Parathyroid adenoma (tissue), 2 donors: ENCODE measurements around the gene SUN1.
"Not testable (repeated sequence)": the region's sequence is repeated elsewhere in the genome, so short reads cannot be mapped to it uniquely, and the experiment has no call there.

ENCODE experiments used
- H2AFZ ChIP-seq: fragments of 300-600 bp; sonication (generic); one replicate; pipeline ENCODE4 v1.7.0; 2017; ENCODE audit warnings: antibody characterized with exemption, mild to moderate bottlenecking
- H3K27ac ChIP-seq: fragments of 300-600 bp; sonication (generic); one replicate; pipeline ENCODE4 v1.7.0; 2017
- H3K27me3 ChIP-seq: fragments of 300-600 bp; sonication (generic); one replicate; pipeline ENCODE4 v1.7.0; 2017; ENCODE audit warnings: low read length; ENCODE audit not compliant: control insufficient read depth, insufficient read depth
- H3K36me3 ChIP-seq: fragments of 300-600 bp; sonication (generic); one replicate; pipeline ENCODE4 v1.7.0; 2017; ENCODE audit warnings: low read length; ENCODE audit not compliant: control insufficient read depth, insufficient read depth
- H3K4me1 ChIP-seq: fragments of 300-600 bp; sonication (generic); one replicate; pipeline ENCODE4 v1.7.0; 2017; ENCODE audit warnings: control low read depth
- H3K4me2 ChIP-seq: fragments of 300-600 bp; sonication (generic); one replicate; pipeline ENCODE4 v1.7.0; 2017; ENCODE audit warnings: low read length
- H3K4me3 ChIP-seq: fragments of 300-600 bp; sonication (generic); one replicate; pipeline ENCODE4 v1.7.0; 2017; ENCODE audit warnings: low read depth, low read length
- H3K79me2 ChIP-seq: fragments of 300-600 bp; sonication (generic); one replicate; pipeline ENCODE4 v1.7.0; 2017; ENCODE audit warnings: control low read depth
- H3K9ac ChIP-seq: fragments of 300-600 bp; sonication (generic); one replicate; pipeline ENCODE4 v1.7.0; 2017; ENCODE audit warnings: mild to moderate bottlenecking
- H3K9me3 ChIP-seq: fragments of 300-600 bp; sonication (generic); one replicate; pipeline ENCODE4 v1.7.0; 2017; ENCODE audit warnings: low read length; ENCODE audit not compliant: control insufficient read depth
- TF ChIP-seq, protein P1 (sequence below): fragments of 300-600 bp; sonication (generic); IDR thresholded peaks from one replicate; pipeline ENCODE4 v1.7.0; 2017; ENCODE audit warnings: antibody characterized with exemption, mild to moderate bottlenecking
- donor health status: primary hyperparathyroidism.

The SUN1 gene

DNA sequence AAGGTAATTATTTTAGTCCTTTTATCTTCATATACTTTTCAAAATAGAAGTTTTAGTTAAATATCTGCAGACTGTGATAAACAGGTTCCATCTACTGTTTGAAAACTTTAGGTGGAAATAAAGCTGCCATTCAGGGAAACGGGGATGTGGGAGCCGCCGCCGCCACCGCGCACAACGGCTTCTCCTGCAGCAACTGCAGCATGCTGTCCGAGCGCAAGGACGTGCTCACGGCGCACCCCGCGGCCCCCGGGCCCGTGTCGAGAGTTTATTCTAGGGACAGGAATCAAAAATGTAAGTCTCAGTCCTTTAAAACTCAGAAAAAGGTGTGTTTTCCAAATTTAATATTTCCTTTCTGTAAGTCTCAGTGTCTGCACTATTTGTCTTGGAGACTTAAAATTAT, 11.0 kb downstream of the SUN1 start:
- H3K9me3 ChIP-seq, result no peaks in the 10 kb centered on the region
- no peak overlapping the region for H3K4me2 ChIP-seq
- peaks cover 52% of the 10 kb centered on the region for H3K79me2 ChIP-seq
- H3K36me3 ChIP-seq, result no peaks in the 10 kb centered on the region
- H3K4me1 ChIP-seq, result no peaks in the 10 kb centered on the region
- H3K4me3 ChIP-seq, result no peak overlapping the region
- no peak overlapping the region for H3K27ac ChIP-seq
- no peaks in the 10 kb centered on the region for H3K27me3 ChIP-seq
- H2AFZ ChIP-seq, result no peak overlapping the region
- TF ChIP-seq, protein P1, sequence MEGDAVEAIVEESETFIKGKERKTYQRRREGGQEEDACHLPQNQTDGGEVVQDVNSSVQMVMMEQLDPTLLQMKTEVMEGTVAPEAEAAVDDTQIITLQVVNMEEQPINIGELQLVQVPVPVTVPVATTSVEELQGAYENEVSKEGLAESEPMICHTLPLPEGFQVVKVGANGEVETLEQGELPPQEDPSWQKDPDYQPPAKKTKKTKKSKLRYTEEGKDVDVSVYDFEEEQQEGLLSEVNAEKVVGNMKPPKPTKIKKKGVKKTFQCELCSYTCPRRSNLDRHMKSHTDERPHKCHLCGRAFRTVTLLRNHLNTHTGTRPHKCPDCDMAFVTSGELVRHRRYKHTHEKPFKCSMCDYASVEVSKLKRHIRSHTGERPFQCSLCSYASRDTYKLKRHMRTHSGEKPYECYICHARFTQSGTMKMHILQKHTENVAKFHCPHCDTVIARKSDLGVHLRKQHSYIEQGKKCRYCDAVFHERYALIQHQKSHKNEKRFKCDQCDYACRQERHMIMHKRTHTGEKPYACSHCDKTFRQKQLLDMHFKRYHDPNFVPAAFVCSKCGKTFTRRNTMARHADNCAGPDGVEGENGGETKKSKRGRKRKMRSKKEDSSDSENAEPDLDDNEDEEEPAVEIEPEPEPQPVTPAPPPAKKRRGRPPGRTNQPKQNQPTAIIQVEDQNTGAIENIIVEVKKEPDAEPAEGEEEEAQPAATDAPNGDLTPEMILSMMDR, result no peak
- no peak overlapping the region for H3K9ac ChIP-seq

DNA sequence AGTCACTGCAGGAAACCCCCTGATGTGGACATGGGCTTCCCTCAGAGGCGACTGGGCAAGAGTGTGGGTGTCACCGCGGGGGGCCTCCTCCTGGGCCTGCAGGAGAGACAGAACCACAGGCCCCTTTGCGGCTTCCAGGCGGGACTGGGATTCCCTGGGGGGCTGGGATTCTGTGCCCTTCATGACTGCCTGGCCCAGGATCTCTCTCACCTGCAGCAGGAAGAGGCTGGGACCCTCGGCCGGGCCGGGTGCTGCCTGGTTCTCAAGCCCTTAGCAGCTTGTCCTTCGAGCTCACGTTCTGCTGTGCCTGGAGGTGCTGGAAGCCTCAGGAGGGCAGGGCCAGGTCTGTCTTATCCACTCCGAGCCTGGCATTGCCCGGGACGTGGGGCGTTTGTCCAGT, 11.8 kb downstream of the SUN1 start:
- Histone ChIP-seq H3K27me3 (no peaks in the 10 kb centered on the region), H3K4me1 (no peaks in the 10 kb centered on the region), H3K36me3 (no peaks in the 10 kb centered on the region), H3K79me2 (peaks cover 46% of the 10 kb centered on the region), H3K9ac (no peak overlapping the region), H3K4me3 (no peak overlapping the region), H3K4me2 (no peak overlapping the region), H2AFZ (no peak overlapping the region), H3K9me3 (no peaks in the 10 kb centered on the region), H3K27ac (no peak overlapping the region)
- TF ChIP-seq, protein P1, result no peak

DNA sequence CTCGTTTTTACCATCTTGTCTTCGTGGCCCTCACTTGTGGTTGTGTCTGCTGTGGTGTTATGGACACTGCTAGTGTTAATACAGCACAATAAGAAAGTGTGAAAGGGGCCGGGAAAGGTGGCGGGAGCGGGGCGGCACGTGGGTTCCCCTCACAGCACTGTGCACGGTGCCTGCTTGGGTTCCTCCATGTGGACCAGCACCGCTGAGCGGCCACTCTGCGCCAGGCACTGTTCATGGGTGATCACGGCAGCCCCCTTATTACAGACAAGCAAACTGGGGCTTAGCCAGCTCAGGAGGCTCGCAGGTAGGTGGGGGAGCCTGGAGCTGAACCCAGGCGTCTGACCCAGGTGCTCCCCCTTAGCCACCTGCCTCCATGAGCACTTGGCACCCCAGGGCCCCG, 12.2 kb downstream of the SUN1 start:
- H3K4me1 ChIP-seq, result no peaks in the 10 kb centered on the region
- no peaks in the 10 kb centered on the region for H3K27me3 ChIP-seq
- H3K9me3 ChIP-seq, result no peaks in the 10 kb centered on the region
- H3K36me3 ChIP-seq, result no peaks in the 10 kb centered on the region
- H3K9ac ChIP-seq, result no peak overlapping the region
- H3K79me2 ChIP-seq, result peaks cover 43% of the 10 kb centered on the region
- no peak overlapping the region for H2AFZ ChIP-seq
- no peak overlapping the region for H3K27ac ChIP-seq
- TF ChIP-seq, protein P1, result no peak
- H3K4me2 ChIP-seq, result no peak overlapping the region
- H3K4me3 ChIP-seq, result no peak overlapping the region

DNA sequence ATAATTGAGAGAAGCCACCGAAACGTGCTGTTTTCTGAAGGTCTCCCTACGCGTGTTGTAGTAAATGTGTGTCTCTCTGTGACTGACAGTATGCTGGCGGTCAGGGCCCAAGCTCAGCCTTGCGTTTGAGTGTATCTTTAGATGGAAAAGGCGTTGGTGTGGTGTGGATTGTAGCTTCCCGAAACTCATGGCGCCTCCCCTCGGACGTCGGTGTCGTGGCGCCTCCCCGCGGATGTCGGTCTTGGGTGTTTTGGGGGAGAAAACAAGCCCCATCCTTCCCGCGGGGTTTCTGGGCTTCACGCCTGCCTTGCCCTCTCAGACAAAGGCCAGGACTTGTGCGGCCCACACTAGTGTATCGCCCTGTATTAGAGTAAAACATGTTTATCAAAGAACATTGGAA, 12.8 kb downstream of the SUN1 start:
- no peaks in the 10 kb centered on the region for H3K36me3 ChIP-seq
- TF ChIP-seq, protein P1, result no peak
- no peak overlapping the region for H2AFZ ChIP-seq
- H3K4me2 ChIP-seq, result no peak overlapping the region
- H3K27ac ChIP-seq, result no peak overlapping the region
- H3K4me3 ChIP-seq, result no peak overlapping the region
- no peaks in the 10 kb centered on the region for H3K4me1 ChIP-seq
- no peaks in the 10 kb centered on the region for H3K27me3 ChIP-seq
- no peaks in the 10 kb centered on the region for H3K9me3 ChIP-seq
- H3K9ac ChIP-seq, result no peak overlapping the region
- H3K79me2 ChIP-seq, result peaks cover 40% of the 10 kb centered on the region

DNA sequence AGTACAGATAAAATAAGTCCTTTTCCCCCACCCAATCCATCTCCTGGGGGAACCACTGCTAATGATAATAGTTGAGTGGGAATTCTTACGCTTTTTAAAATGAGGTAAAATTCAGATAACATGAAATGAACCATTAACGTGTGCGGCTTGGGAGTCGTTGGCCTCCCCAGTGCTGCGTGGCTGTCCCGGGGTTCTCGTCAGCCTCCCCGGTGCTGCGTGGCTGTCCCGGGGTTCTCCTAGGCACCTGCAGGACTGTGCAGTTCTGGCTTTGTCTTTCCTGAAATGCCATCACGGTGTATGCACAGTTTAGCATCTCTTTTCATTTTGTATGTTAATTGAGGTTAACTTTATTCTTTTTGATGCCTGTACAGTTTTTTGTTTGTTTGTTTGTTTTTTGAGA, 13.5 kb downstream of the SUN1 start:
- Histone ChIP-seq H2AFZ (no peak overlapping the region), H3K36me3 (no peaks in the 10 kb centered on the region), H3K27me3 (no peaks in the 10 kb centered on the region), H3K4me3 (no peak overlapping the region), H3K9ac (no peak overlapping the region), H3K4me2 (no peak overlapping the region), H3K79me2 (peaks cover 38% of the 10 kb centered on the region), H3K9me3 (no peaks in the 10 kb centered on the region), H3K4me1 (no peaks in the 10 kb centered on the region), H3K27ac (no peak overlapping the region)
- TF ChIP-seq, protein P1, result no peak

DNA sequence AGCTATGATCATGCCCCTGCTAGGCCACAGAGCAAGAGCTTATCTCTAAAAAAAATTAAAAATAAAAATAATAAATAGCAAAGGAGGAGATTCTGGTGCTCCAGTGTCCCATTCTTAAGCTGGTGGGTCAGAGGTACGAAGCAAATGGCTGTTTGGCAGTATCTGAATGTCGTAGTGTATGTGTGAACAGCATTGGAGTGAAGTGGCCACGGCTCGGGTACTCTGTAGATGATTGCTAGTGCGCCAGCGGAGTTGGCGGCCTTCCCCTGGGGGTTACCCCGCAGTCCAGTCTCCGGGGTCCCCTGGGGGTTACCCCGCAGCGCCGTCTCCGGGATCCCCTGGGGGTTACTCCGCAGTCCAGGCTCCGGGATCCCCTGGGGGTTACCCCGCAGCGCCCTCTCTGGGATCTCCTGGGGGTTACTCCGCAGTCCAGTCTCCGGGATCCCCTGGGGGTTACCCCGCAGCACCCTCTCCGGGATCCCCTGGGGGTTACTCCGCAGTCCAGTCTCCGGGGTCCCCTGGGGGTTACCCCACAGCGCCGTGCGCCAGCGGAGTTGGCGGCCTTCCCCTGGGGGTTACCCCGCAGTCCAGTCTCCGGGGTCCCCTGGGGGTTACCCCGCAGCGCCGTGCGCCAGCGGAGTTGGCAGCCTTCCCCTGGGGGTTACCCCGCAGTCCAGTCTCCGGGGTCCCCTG, 14.8 kb downstream of the SUN1 start:
- H2AFZ ChIP-seq, H3K9ac ChIP-seq, H3K36me3 ChIP-seq, H3K4me1 ChIP-seq, H3K27ac ChIP-seq, H3K27me3 ChIP-seq, H3K4me2 ChIP-seq, H3K9me3 ChIP-seq, H3K4me3 ChIP-seq: not testable (repeated sequence)
- peaks cover 36% of the 10 kb centered on the region for H3K79me2 ChIP-seq

DNA sequence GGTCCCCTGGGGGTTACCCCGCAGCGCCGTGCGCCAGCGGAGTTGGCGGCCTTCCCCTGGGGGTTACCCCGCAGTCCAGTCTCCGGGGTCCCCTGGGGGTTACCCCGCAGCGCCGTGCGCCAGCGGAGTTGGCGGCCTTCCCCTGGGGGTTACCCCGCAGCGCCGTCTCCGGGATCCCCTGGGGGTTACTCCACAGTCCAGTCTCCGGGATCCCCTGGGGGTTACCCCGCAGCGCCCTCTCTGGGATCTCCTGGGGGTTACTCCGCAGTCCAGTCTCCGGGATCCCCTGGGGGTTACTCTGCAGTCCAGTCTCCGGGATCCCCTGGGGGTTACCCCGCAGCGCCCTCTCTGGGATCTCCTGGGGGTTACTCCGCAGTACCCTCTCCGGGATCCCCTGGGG, 15.5 kb downstream of the SUN1 start:
- not testable (repeated sequence) for H3K36me3 ChIP-seq, H3K9me3 ChIP-seq, H3K27ac ChIP-seq, H3K4me2 ChIP-seq, H3K4me3 ChIP-seq, H3K27me3 ChIP-seq, H2AFZ ChIP-seq, H3K4me1 ChIP-seq, H3K9ac ChIP-seq
- H3K79me2 ChIP-seq, result peaks cover 33% of the 10 kb centered on the region
